ENCODE measurements around the gene LTA4H.

DNA sequence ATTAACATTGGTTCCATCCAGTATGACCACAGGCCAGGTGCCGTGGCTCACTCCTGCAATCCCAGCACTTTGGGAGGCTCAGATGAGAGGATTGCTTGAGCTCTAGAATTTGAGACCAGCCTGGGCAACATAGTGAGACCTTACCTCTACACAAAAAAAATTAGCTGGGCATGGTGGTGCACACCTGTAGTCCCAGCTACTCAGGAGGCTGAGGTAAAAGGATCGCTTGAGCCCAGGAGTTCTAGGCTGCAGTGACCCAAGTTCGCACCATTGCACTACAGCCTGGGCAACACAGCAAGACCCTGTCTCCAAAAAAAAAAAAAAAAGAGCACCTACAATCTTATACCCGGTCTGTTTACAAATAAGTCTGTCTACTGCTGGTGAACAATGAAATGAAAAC lies 9.9 kb downstream of the LTA4H start:
- TF ChIP-seq, protein P1, sequence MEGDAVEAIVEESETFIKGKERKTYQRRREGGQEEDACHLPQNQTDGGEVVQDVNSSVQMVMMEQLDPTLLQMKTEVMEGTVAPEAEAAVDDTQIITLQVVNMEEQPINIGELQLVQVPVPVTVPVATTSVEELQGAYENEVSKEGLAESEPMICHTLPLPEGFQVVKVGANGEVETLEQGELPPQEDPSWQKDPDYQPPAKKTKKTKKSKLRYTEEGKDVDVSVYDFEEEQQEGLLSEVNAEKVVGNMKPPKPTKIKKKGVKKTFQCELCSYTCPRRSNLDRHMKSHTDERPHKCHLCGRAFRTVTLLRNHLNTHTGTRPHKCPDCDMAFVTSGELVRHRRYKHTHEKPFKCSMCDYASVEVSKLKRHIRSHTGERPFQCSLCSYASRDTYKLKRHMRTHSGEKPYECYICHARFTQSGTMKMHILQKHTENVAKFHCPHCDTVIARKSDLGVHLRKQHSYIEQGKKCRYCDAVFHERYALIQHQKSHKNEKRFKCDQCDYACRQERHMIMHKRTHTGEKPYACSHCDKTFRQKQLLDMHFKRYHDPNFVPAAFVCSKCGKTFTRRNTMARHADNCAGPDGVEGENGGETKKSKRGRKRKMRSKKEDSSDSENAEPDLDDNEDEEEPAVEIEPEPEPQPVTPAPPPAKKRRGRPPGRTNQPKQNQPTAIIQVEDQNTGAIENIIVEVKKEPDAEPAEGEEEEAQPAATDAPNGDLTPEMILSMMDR (conservative IDR thresholded peaks at IDR 0.05; ENCODE audit: low read depth, low read length), result no peak
- TF ChIP-seq SMC3 (IDR thresholded peaks at IDR 0.05; ENCODE audit: low read depth, low read length) (no peak), MAZ (IDR thresholded peaks at IDR 0.05; ENCODE audit: borderline replicate concordance, low read depth, low read length) (no peak), POLR2A (IDR thresholded peaks at IDR 0.05; ENCODE audit: low read depth, low read length) (no peak), RFX5 (IDR thresholded peaks at IDR 0.05; ENCODE audit: low read depth, low read length) (no peak), CEBPB (IDR thresholded peaks at IDR 0.05; ENCODE audit: low read depth, low read length) (no peak), RAD21 (IDR thresholded peaks at IDR 0.05; ENCODE audit: low read length) (no peak), MAFK (IDR thresholded peaks at IDR 0.05; ENCODE audit: low read depth, low read length) (no peak), MXI1 (IDR thresholded peaks at IDR 0.05; ENCODE audit: borderline replicate concordance, low read depth, low read length) (no peak), CHD1 (IDR thresholded peaks at IDR 0.05; ENCODE audit: low read depth, low read length) (no peak), FOS (IDR thresholded peaks at IDR 0.05; ENCODE audit: low read depth, low read length) (no peak), NFE2L2 (IDR thresholded peaks at IDR 0.05; ENCODE audit: low read depth, low read length) (no peak)
- TF ChIP-seq, protein P2, sequence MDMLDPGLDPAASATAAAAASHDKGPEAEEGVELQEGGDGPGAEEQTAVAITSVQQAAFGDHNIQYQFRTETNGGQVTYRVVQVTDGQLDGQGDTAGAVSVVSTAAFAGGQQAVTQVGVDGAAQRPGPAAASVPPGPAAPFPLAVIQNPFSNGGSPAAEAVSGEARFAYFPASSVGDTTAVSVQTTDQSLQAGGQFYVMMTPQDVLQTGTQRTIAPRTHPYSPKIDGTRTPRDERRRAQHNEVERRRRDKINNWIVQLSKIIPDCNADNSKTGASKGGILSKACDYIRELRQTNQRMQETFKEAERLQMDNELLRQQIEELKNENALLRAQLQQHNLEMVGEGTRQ (IDR thresholded peaks at IDR 0.05; ENCODE audit: low read depth, low read length), result no peak
- TF ChIP-seq, protein P3, sequence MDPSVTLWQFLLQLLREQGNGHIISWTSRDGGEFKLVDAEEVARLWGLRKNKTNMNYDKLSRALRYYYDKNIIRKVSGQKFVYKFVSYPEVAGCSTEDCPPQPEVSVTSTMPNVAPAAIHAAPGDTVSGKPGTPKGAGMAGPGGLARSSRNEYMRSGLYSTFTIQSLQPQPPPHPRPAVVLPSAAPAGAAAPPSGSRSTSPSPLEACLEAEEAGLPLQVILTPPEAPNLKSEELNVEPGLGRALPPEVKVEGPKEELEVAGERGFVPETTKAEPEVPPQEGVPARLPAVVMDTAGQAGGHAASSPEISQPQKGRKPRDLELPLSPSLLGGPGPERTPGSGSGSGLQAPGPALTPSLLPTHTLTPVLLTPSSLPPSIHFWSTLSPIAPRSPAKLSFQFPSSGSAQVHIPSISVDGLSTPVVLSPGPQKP (IDR thresholded peaks at IDR 0.05; ENCODE audit: borderline replicate concordance, low read depth, low read length), result no peak

All from IMR-90 (cell line).